GM12874 (cell line): ENCODE results near the gene IFIT5.

Experiments
- TF ChIP-seq, protein P1 (sequence below): IDR thresholded peaks from 2 replicates; pipeline ENCODE4 v1.5.1; 2011; ENCODE audit warnings: low read depth, mild to moderate bottlenecking, control low read depth, low read length, moderate library complexity; ENCODE audit not compliant: insufficient read depth

IFIT5 gene

GRCh38 chr10:89373916-89374711 lies 40.3 kb upstream of the IFIT5 start:
- TF ChIP-seq, protein P1, sequence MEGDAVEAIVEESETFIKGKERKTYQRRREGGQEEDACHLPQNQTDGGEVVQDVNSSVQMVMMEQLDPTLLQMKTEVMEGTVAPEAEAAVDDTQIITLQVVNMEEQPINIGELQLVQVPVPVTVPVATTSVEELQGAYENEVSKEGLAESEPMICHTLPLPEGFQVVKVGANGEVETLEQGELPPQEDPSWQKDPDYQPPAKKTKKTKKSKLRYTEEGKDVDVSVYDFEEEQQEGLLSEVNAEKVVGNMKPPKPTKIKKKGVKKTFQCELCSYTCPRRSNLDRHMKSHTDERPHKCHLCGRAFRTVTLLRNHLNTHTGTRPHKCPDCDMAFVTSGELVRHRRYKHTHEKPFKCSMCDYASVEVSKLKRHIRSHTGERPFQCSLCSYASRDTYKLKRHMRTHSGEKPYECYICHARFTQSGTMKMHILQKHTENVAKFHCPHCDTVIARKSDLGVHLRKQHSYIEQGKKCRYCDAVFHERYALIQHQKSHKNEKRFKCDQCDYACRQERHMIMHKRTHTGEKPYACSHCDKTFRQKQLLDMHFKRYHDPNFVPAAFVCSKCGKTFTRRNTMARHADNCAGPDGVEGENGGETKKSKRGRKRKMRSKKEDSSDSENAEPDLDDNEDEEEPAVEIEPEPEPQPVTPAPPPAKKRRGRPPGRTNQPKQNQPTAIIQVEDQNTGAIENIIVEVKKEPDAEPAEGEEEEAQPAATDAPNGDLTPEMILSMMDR, result no peak

- TF ChIP-seq, protein P1, result no peak
These were observed 39.6 kb upstream of the IFIT5 start for GRCh38 chr10:89374713-89375141.

DNA sequence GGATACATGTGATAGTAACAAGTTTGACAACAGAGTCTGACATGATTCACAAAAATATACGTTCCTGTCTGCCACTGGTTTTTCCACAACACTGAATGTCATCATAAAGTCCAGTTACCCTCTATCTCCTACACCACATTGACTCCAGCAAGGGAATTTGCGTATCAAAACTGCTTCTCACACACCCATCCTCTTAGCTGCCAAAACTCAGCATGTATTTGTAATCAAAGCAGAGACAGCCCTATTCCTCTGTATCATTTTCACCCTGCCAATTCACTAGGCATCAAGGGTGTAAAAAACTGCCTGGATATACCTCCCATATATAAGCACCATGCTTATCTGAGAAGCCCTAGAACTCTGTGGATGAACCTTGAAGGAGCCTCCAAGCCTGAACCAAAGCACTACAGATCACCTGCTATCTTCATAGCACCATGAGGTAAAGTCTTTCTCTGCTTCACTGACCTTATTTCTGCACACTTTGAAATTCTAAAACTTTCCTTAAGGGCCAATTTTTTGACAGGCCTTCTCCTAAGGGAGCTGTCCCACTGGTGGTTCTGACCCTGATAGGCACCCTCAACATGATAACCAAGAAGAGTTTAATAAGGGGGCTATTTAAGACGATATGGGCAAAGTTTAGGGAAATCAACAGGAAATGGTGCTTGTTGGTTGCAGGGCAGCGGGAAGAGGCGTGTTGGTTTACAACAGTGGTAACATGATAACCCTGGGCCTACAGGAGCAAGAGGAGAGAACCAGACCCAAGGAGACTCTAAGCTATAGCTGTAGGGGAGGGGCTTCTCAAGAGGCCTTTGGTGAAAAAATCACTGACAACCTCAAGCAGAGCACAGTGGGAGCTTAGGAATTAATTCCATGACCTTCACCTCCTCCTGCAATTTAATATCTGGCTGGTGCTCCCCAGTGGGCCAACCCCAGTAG lies 36.4 kb upstream of the IFIT5 start, which contains the start of gene IFIT1B:
Gene IFIT1B, plus strand, starts transcription at position 352 of the 933 bp plus-strand sequence. Its CDS starts 80 bp downstream, at position 432.
- TF ChIP-seq, protein P1, result no peak

DNA sequence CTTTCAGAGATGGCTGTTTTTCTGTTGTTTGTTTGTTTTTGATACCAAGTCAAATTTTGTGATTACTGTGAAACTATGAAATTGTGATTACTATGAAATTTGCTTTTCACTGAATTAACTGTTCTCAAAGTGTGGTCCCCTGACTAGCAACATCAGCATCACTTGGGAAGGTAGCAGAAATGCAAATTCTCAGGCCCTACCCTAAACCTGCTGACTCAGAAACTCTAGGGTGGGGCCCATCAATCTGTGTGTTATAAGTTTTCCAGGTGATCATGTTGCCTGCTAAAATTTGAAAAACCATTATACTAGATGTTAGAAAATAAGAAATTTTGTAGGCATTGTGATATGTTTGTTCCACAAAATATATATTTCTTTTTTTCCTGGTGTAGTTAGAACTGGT lies 35.3 kb upstream of the IFIT5 start:
- TF ChIP-seq, protein P1, result no peak

DNA sequence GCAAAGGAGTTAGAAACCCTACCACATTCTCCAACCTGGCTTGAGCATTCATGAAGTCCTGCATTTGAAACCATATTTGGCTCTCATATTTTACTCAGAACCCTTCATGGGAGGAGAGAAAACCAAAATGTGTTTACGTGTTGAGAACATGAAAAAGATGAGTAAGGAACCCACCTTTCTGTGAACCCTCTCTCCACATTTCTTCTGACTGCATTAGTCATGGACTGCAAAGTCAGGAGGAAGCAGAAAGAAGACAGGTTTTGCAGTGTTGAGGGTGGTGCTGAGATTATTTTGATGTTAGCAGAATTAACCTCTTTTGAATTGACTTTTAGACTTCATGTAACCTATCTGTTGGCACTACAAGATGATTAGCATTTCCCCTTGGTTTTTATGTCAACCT lies 31.6 kb upstream of the IFIT5 start:
- TF ChIP-seq, protein P1, result no peak

DNA sequence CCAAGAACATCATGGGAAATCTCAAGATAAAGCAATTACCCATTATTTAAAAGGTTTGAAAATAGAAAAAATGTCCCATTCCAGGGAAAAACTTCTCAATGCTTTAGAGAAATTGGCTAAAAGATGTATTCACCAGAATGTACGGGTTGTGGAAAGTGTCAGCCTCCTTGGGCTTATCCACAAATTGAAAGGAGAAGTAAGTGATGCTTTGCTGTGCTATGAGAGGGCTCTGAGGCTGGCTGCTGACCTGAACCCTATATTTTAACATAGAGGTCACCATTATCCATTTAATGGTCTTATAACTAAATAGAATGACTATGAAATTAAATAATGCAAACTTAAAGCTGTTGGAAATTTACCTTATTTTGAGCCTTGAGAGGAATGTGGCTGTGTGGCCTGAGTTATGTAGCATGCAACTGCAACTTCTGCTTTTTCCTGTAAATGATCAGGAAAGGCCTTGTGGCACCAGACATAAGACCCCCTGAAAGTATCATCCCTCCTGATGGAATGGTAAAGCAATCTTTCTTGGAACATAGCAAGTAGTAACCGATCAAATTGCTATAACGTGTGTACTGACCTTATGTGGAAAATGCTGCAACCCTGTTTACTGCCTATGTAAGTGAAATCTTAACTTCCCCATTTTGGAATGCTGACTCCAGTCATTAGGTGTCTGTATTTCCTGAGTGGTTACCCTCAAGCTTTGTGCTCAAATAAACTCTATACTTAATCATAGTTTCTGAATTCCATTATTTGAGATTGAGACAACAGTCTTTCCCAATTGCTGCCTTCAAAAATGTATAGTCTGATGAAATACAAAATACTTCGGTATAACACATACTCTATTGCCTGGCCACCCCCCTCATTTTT lies 29.7 kb upstream of the IFIT5 start:
- TF ChIP-seq, protein P1, result no peak
